MCF 10A (cell line): ENCODE data around the gene PROM1. TPM values are rescaled to one million over a fixed set of nuclear protein-coding genes. Genes with fewer than 3 reads are reported as not detected.

ENCODE experiments used
- BruUV-seq: library from RNA; stranded (reverse); fragments of 400-500 nt; replicated peaks from 2 replicates; lab custom pipeline; 2021; lab: Mats Ljungman, UMichigan
- CTCF ChIA-PET: fragments of 300-600 bp; sonication (Branson Sonifier 250); formaldehyde crosslinking; extraction: SDS; loops from one replicate; lab custom pipeline; 2021; ENCODE audit warnings: antibody characterized with exemption, inconsistent platforms; lab: Yijun Ruan, JAX
- POLR2A ChIA-PET: fragments of 300-600, 350-650 bp; sonication (Branson Sonifier 250); formaldehyde crosslinking; extraction: SDS; loops from one replicate; lab custom pipeline; 2020; ENCODE audit warnings: antibody characterized with exemption, inconsistent platforms; lab: Yijun Ruan, JAX
- DNase-seq: peaks from one replicate; pipeline ENCODE4 v3.0.0-alpha.2; 2018; ENCODE audit not compliant: unreplicated experiment
- H3K27ac Mint-ChIP-seq: one replicate; pipeline ENCODE4 v1.8.0; 2022; ENCODE audit warnings: mild to moderate bottlenecking, low read depth, mixed read lengths; ENCODE audit not compliant: unreplicated experiment
- H3K27me3 Mint-ChIP-seq: one replicate; pipeline ENCODE4 v1.8.0; 2022; ENCODE audit warnings: mixed read lengths; ENCODE audit not compliant: insufficient read depth, unreplicated experiment
- H3K36me3 Mint-ChIP-seq: one replicate; pipeline ENCODE4 v1.8.0; 2022; ENCODE audit warnings: mild to moderate bottlenecking, moderate library complexity, mixed read lengths; ENCODE audit not compliant: insufficient read depth, unreplicated experiment
- H3K4me1 Mint-ChIP-seq: one replicate; pipeline ENCODE4 v1.8.0; 2022; ENCODE audit warnings: mixed read lengths; ENCODE audit not compliant: insufficient read depth, unreplicated experiment
- H3K4me3 Mint-ChIP-seq: one replicate; pipeline ENCODE4 v1.8.0; 2022; ENCODE audit warnings: mild to moderate bottlenecking, moderate library complexity, mixed read lengths; ENCODE audit not compliant: unreplicated experiment
- H3K9me3 Mint-ChIP-seq: one replicate; pipeline ENCODE4 v1.8.0; 2022; ENCODE audit warnings: mixed read lengths; ENCODE audit not compliant: unreplicated experiment
- intact Hi-C: fragments of 100-400 bp; cut with micrococcal nuclease; formaldehyde crosslinking; loops from 2 replicates; pipeline ENCODE4 v1.14.1; 2022
- total RNA-seq: library from RNA; stranded (reverse); gene quantifications from 2 replicates; pipeline ENCODE4 v1.2.3, GENCODE V29; 2022
- TF ChIP-seq, protein P1 (sequence below): fragments of 200-600 bp; IDR thresholded peaks from one replicate; pipeline ENCODE4 v1.8.0; 2022; ENCODE audit warnings: antibody characterized with exemption, mild to moderate bottlenecking; ENCODE audit not compliant: unreplicated experiment

Gene PROM1
- total RNA-seq, 1 experiment from 2014 or later, result not detected

DNA sequence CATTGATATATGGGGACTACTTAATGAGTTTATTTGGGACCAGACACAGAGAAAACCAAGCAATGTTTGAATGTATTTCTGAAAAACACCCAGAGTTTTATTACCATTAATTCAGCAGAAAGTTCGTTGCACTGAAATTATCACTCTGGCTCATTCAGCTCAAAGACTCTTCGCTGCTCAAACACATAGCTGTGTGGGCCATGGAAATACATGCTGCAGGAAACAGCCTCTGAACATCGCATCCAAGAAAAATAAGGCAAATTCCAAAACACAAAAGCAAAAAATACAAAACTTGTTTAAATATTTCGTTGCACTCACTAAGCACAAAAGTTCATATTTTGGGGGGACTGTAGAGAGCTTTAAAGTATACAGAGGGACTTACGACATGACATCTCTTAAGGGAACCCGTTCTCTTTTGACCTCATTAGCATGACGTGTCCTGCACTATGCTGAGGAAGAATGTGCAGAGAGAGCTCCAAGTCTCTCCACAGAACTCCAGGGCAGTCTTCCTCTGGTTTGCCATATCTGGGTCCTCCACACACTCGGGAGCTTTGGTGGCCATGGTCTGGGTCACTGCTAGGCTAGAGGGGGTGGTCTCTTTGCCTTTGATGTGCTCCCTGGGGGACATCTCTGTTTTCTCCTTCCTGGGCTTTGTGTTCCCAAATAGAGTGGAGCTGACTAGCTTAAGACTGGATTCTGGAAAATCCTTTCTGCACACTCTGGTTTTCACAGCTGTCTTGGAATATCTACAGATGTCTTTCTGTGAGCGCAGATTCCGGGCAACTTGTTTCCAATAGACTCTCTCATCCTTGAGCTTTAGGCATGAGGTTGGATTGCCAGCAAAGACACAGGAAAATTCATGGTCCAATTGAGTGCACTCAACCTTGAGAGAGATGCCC is 148.1 kb downstream of the PROM1 start:
- Mint-ChIP-seq H3K9me3 (no peaks in the 10 kb centered on the region), H3K4me3 (no peak overlapping the region), H3K4me1 (peaks cover 30% of the 10 kb centered on the region), H3K36me3 (peaks cover 13% of the 10 kb centered on the region), H3K27ac (no peak overlapping the region), H3K27me3 (no peaks in the 10 kb centered on the region)
- intact Hi-C loops, result loop anchor here (5.0 kb wide), 1 partner anchor 53 kb away; no protein-coding TSS in a partner anchor
- ChIA-PET POLR2A (interaction anchor here (1.3 to 6.0 kb wide), 5 partner anchors 14 to 30 kb away, joined by 3 to 28 read pairs (median 6); no protein-coding TSS in a partner anchor), CTCF (interaction anchor here (0.5 to 6.8 kb wide), 7 partner anchors 9 to 130 kb away, joined by 3 to 55 read pairs (median 7); no protein-coding TSS in a partner anchor)
- no TSS peak for BruUV-seq
- DNase-seq, result no peak
- TF ChIP-seq, protein P1, sequence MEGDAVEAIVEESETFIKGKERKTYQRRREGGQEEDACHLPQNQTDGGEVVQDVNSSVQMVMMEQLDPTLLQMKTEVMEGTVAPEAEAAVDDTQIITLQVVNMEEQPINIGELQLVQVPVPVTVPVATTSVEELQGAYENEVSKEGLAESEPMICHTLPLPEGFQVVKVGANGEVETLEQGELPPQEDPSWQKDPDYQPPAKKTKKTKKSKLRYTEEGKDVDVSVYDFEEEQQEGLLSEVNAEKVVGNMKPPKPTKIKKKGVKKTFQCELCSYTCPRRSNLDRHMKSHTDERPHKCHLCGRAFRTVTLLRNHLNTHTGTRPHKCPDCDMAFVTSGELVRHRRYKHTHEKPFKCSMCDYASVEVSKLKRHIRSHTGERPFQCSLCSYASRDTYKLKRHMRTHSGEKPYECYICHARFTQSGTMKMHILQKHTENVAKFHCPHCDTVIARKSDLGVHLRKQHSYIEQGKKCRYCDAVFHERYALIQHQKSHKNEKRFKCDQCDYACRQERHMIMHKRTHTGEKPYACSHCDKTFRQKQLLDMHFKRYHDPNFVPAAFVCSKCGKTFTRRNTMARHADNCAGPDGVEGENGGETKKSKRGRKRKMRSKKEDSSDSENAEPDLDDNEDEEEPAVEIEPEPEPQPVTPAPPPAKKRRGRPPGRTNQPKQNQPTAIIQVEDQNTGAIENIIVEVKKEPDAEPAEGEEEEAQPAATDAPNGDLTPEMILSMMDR, result no peak

DNA sequence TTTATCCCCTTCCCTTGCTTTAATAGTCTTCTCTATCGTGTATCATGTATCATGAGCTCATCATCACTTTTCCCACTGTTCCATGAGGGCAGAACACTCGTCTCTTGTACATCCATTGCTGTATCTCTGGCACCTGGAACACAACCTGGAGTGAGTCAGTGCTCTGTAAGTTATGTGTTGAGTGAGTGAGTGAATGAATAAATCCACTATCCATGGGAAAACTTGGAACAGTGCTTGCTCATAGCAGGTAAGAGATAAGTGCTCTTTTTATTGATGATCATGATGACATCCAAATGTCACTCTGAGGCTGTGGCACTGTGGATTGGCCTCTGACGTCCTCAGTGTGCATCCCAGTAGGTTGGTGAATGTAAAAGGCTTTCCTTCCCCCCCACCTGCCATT is 149.6 kb downstream of the PROM1 start:
- BruUV-seq, result no TSS peak
- DNase-seq, result no peak
- Mint-ChIP-seq H3K36me3 (peaks cover 13% of the 10 kb centered on the region), H3K27me3 (no peaks in the 10 kb centered on the region), H3K4me1 (peaks cover 30% of the 10 kb centered on the region), H3K27ac (no peak overlapping the region), H3K4me3 (no peak overlapping the region), H3K9me3 (no peaks in the 10 kb centered on the region)
- ChIA-PET POLR2A (interaction anchor here (6.0 kb wide), 1 partner anchor 13 kb away, joined by 28 read pairs; no protein-coding TSS in a partner anchor), CTCF (interaction anchor here (1.9 to 6.8 kb wide), 2 partner anchors 52 to 128 kb away, joined by 7 to 55 read pairs; no protein-coding TSS in a partner anchor)
- intact Hi-C loops, result no loop called here
- TF ChIP-seq, protein P1, result no peak

DNA sequence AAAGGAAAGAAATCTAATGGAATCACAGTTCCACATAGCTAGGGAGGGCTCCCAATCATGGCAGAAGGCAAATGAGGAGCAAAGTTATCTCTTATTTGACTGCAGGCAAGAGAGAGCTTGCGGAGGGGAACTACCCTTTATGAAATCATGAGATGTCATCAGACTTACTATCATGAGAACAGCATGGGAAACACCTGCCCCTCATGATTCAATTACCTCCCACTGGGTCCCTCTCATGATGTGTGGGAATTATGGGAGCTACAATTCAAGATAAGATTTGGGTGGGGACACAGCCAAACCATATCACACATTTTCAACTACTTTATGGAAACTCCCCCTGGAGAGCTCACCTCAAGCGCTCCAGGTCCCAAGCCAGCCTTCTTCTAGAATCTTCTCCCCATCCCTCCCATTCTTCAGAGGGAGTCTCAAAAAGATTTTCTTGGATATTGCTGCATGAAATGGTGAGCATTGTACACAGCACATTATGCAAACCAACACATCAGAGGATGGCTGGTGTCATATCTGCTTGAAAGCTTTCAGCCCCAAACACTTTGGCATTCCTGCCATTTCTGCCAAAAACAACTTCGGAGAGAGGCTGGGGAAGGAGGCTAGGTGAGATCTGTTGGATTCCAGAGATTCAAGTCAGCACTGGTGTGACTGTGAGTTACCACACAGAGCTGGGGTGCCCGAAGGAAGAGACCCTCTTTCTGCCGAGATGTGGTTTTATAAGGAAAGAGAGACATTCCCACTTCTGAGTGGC is 152.2 kb downstream of the PROM1 start:
- H3K36me3 Mint-ChIP-seq, result peaks cover 13% of the 10 kb centered on the region
- H3K9me3 Mint-ChIP-seq, result no peaks in the 10 kb centered on the region
- TF ChIP-seq, protein P1, result no peak
- peaks cover 11% of the 10 kb centered on the region for H3K4me1 Mint-ChIP-seq
- ChIA-PET CTCF (interaction anchor here (1.2 to 1.4 kb wide), 2 partner anchors 15 to 48 kb away, joined by 3 to 4 read pairs; no protein-coding TSS in a partner anchor), POLR2A (interaction anchor here (1.7 kb wide), 1 partner anchor 19 kb away, joined by 4 read pairs; no protein-coding TSS in a partner anchor)
- DNase-seq, result no peak
- intact Hi-C loops, result no loop called here
- H3K27me3 Mint-ChIP-seq, result no peaks in the 10 kb centered on the region
- no peak overlapping the region for H3K4me3 Mint-ChIP-seq
- BruUV-seq, result no TSS peak
- no peak overlapping the region for H3K27ac Mint-ChIP-seq
